IPS DF 6.9 (cell line): ENCODE results near the gene SMIM14.
"Not testable (repeated sequence)": the region's sequence is repeated elsewhere in the genome, so short reads cannot be mapped to it uniquely, and the experiment has no call there.

ENCODE experiments used
- DNase-seq: peaks from one replicate; pipeline ENCODE4 v3.0.0-alpha.2; 2013; ENCODE audit warnings: low read depth, low spot score
- H3K27ac ChIP-seq: one replicate; pipeline ENCODE4 v1.5.1; 2013; ENCODE audit warnings: low read length, control low read depth
- H3K27me3 ChIP-seq: 2 replicates; pipeline ENCODE4 v1.6.1; 2013; ENCODE audit warnings: mild to moderate bottlenecking, low read length; ENCODE audit not compliant: control insufficient read depth, insufficient read depth
- H3K36me3 ChIP-seq: 2 replicates; pipeline ENCODE4 v1.6.1; 2013; ENCODE audit warnings: low read length; ENCODE audit not compliant: control insufficient read depth, insufficient read depth
- H3K4me1 ChIP-seq: 2 replicates; pipeline ENCODE4 v1.6.1; 2013; ENCODE audit warnings: low read length; ENCODE audit not compliant: control insufficient read depth, insufficient read depth
- H3K4me3 ChIP-seq: 2 replicates; pipeline ENCODE4 v1.5.1; 2013; ENCODE audit warnings: mild to moderate bottlenecking, low read length
- H3K9me3 ChIP-seq: 2 replicates; pipeline ENCODE4 v1.6.1; 2013; ENCODE audit warnings: low read length, inconsistent platforms; ENCODE audit not compliant: control insufficient read depth, insufficient read depth
- WGBS: extraction: QIAGEN DNeasy Blood & Tissue Kit; methylation state at CpG from one replicate; pipeline ENCODE4 v1.1.7; 2013; ENCODE audit warnings: mixed read lengths, missing lambda C conversion rate; ENCODE audit not compliant: insufficient read length, insufficient coverage; 5-methylcytosine and 5-hydroxymethylcytosine counted together

Gene SMIM14

GRCh38 chr4:39638354-39639239 lies at the start of gene SMIM14:
Gene SMIM14 (minus strand): TSS chr4:39638865. CDS start chr4:39605145, 33,720 bp downstream.
- DNase-seq, result no peak
- no CpG with 5 or more reads among the region's 75 CpGs for WGBS
- no peaks in the 10 kb centered on the region for H3K27me3 ChIP-seq
- peak within 1 kb of the TSS; percentile 29 for H3K27ac ChIP-seq
- H3K4me1 ChIP-seq, result peaks cover 2% of the 10 kb centered on the region
- no peaks in the 10 kb centered on the region for H3K9me3 ChIP-seq
- H3K4me3 ChIP-seq, result peak within 1 kb of the TSS; percentile 88
- no peaks in the 10 kb centered on the region for H3K36me3 ChIP-seq

- Histone ChIP-seq H3K27ac (no peak overlapping the region), H3K4me1 (no peaks in the 10 kb centered on the region), H3K27me3 (no peaks in the 10 kb centered on the region), H3K36me3 (no peaks in the 10 kb centered on the region), H3K9me3 (no peaks in the 10 kb centered on the region), H3K4me3 (no peak overlapping the region)
- DNase-seq, result no peak
Observed at GRCh38 chr4:39687014-39687413, 48.3 kb upstream of the SMIM14 start.

- no peak for DNase-seq
- Histone ChIP-seq H3K27ac (no peak overlapping the region), H3K9me3 (no peaks in the 10 kb centered on the region), H3K27me3 (no peaks in the 10 kb centered on the region), H3K4me3 (no peak overlapping the region), H3K4me1 (no peaks in the 10 kb centered on the region), H3K36me3 (no peaks in the 10 kb centered on the region)
- no CpG with 5 or more reads among the region's 1 CpG for WGBS
Observed at GRCh38 chr4:39685990-39686389, 47.3 kb upstream of the SMIM14 start.

GRCh38 chr4:39682138-39682537 lies 43.5 kb upstream of the SMIM14 start:
- H3K4me1 ChIP-seq, result no peaks in the 10 kb centered on the region
- no peaks in the 10 kb centered on the region for H3K9me3 ChIP-seq
- no peaks in the 10 kb centered on the region for H3K27me3 ChIP-seq
- no CpG with 5 or more reads among the region's 2 CpGs for WGBS
- H3K4me3 ChIP-seq, result no peak overlapping the region
- no peak for DNase-seq
- no peak overlapping the region for H3K27ac ChIP-seq
- no peaks in the 10 kb centered on the region for H3K36me3 ChIP-seq

GRCh38 chr4:39681003-39681402 lies 42.3 kb upstream of the SMIM14 start:
- not testable (repeated sequence) for H3K27me3 ChIP-seq, H3K4me3 ChIP-seq, DNase-seq, H3K27ac ChIP-seq, H3K36me3 ChIP-seq, H3K4me1 ChIP-seq, H3K9me3 ChIP-seq
- WGBS, result no CpG with 5 or more reads among the region's 2 CpGs

GRCh38 chr4:39675681-39676080 lies 37.0 kb upstream of the SMIM14 start:
- no CpG with 5 or more reads among the region's 10 CpGs for WGBS
- not testable (repeated sequence) for DNase-seq, H3K4me3 ChIP-seq, H3K4me1 ChIP-seq, H3K27me3 ChIP-seq, H3K9me3 ChIP-seq, H3K27ac ChIP-seq, H3K36me3 ChIP-seq

GRCh38 chr4:39670296-39670695 lies 31.6 kb upstream of the SMIM14 start:
- H3K4me1 ChIP-seq, H3K4me3 ChIP-seq, H3K9me3 ChIP-seq, H3K36me3 ChIP-seq, DNase-seq, H3K27ac ChIP-seq, H3K27me3 ChIP-seq: not testable (repeated sequence)
- no CpG with 5 or more reads among the region's 1 CpG for WGBS

- no peak overlapping the region for H3K27ac ChIP-seq
- H3K9me3 ChIP-seq, result no peaks in the 10 kb centered on the region
- H3K27me3 ChIP-seq, result no peaks in the 10 kb centered on the region
- no peaks in the 10 kb centered on the region for H3K4me1 ChIP-seq
- no peaks in the 10 kb centered on the region for H3K36me3 ChIP-seq
- no CpG with 5 or more reads among the region's 2 CpGs for WGBS
- no peak for DNase-seq
- H3K4me3 ChIP-seq, result no peak overlapping the region
Observed at GRCh38 chr4:39668887-39669286, 30.2 kb upstream of the SMIM14 start.

GRCh38 chr4:39667706-39668105 lies 29.0 kb upstream of the SMIM14 start:
- Histone ChIP-seq H3K27me3 (no peaks in the 10 kb centered on the region), H3K27ac (no peak overlapping the region), H3K36me3 (no peaks in the 10 kb centered on the region), H3K9me3 (no peaks in the 10 kb centered on the region), H3K4me3 (no peak overlapping the region), H3K4me1 (no peaks in the 10 kb centered on the region)
- no CpG with 5 or more reads among the region's 1 CpG for WGBS
- DNase-seq, result no peak

GRCh38 chr4:39664828-39665731 lies 26.4 kb upstream of the SMIM14 start:
- no peaks in the 10 kb centered on the region for H3K9me3 ChIP-seq
- WGBS, result no CpG with 5 or more reads among the region's 3 CpGs
- H3K27ac ChIP-seq, result no peak overlapping the region
- no peak overlapping the region for H3K4me3 ChIP-seq
- no peaks in the 10 kb centered on the region for H3K36me3 ChIP-seq
- H3K27me3 ChIP-seq, result no peaks in the 10 kb centered on the region
- no peaks in the 10 kb centered on the region for H3K4me1 ChIP-seq
- no peak for DNase-seq
